GM21619 (cell line): ENCODE data around the gene TNC.
"Not testable (repeated sequence)": the region's sequence is repeated elsewhere in the genome, so short reads cannot be mapped to it uniquely, and the experiment has no call there.

Experiments used
- ATAC-seq: cut with Tn5 transposase; IDR thresholded peaks from one replicate; pipeline ENCODE4 v1.9.1; 2021; ENCODE audit not compliant: unreplicated experiment

TNC gene

GRCh38 chr9:115135821-115136778 lies 18.1 kb upstream of the TNC start:
- no peak for ATAC-seq

GRCh38 chr9:115134941-115135340 lies 17.0 kb upstream of the TNC start:
- no peak for ATAC-seq

- ATAC-seq, result no peak
These were observed 15.7 kb upstream of the TNC start for GRCh38 chr9:115133649-115134048.

GRCh38 chr9:115132648-115133047 lies 14.7 kb upstream of the TNC start:
- no peak for ATAC-seq

GRCh38 chr9:115130176-115130575 lies 12.2 kb upstream of the TNC start:
- no peak for ATAC-seq

- not testable (repeated sequence) for ATAC-seq
These were observed 10.8 kb upstream of the TNC start for GRCh38 chr9:115128726-115129125.

- no peak for ATAC-seq
These were observed 9.3 kb upstream of the TNC start for GRCh38 chr9:115127191-115127817.

GRCh38 chr9:115126404-115126803 lies 8.4 kb upstream of the TNC start:
- ATAC-seq, result no peak

GRCh38 chr9:115122937-115123336 lies 5.0 kb upstream of the TNC start:
- ATAC-seq, result no peak

GRCh38 chr9:115121181-115121580 lies 3.2 kb upstream of the TNC start:
- ATAC-seq, result no peak

GRCh38 chr9:115118879-115119218 lies 892 bp upstream of the TNC start:
- ATAC-seq, result no peak

GRCh38 chr9:115116421-115117284 lies 1.3 kb downstream of the TNC start:
- no peak for ATAC-seq

GRCh38 chr9:115115924-115116323 lies 2.0 kb downstream of the TNC start:
- no peak for ATAC-seq

GRCh38 chr9:115115117-115115880 lies 2.7 kb downstream of the TNC start:
- ATAC-seq, result no peak

- no peak for ATAC-seq
These were observed 3.4 kb downstream of the TNC start for GRCh38 chr9:115114546-115114945.

GRCh38 chr9:115114084-115114483 lies 3.9 kb downstream of the TNC start:
- no peak for ATAC-seq

- no peak for ATAC-seq
These were observed 6.1 kb downstream of the TNC start for GRCh38 chr9:115111874-115112273.

GRCh38 chr9:115109486-115109885 lies 8.5 kb downstream of the TNC start:
- ATAC-seq, result no peak

- no peak for ATAC-seq
These were observed 10.3 kb downstream of the TNC start for GRCh38 chr9:115107701-115108100.

GRCh38 chr9:115106642-115107041 lies 11.3 kb downstream of the TNC start:
- ATAC-seq, result no peak

GRCh38 chr9:115106001-115106400 lies 12.0 kb downstream of the TNC start:
- ATAC-seq, result no peak
